Cardiac muscle cell (in vitro differentiated cells and primary cell): ENCODE data around the gene CNIH3. TPM values are rescaled to one million over a fixed set of nuclear protein-coding genes. Genes with fewer than 3 reads are reported as not detected.
A peak's percentile ranks its signal among the peaks of the same experiment; 100 is the strongest.

ENCODE experiments used
- DNase-seq, 2 donors: peaks; one replicate each; pipeline versions ENCODE4 v3.0.0 to v3.0.0-alpha.2; 2010 to 2017; ENCODE audit warnings: low read depth in 1 of 2, low spot score in 1 of 2
- H3K27ac ChIP-seq: fragments of 200-600 bp; sonication (generic); 2 replicates; pipeline ENCODE4 v1.5.1; 2016
- H3K27me3 ChIP-seq: fragments of 200-600 bp; sonication (generic); 2 replicates; pipeline ENCODE4 v1.6.0; 2016; ENCODE audit warnings: control low read depth
- H3K36me3 ChIP-seq: fragments of 200-600 bp; sonication (generic); 2 replicates; pipeline ENCODE4 v1.5.1; 2016; ENCODE audit warnings: control low read depth
- H3K4me1 ChIP-seq: fragments of 200-600 bp; sonication (generic); 2 replicates; pipeline ENCODE4 v1.8.1; 2017; ENCODE audit warnings: low read depth, mild to moderate bottlenecking, mixed run types
- H3K4me3 ChIP-seq: fragments of 200-600 bp; sonication (generic); 2 replicates; pipeline ENCODE4 v1.5.1; 2016; ENCODE audit warnings: mild to moderate bottlenecking
- H3K9me3 ChIP-seq: fragments of 200-600 bp; sonication (generic); 2 replicates; pipeline ENCODE4 v1.5.1; 2017; ENCODE audit warnings: low read depth, mild to moderate bottlenecking, control low read depth
- polyA plus RNA-seq: library from polyadenylated mRNA; unstranded; fragments of >200 nt; fragmentation: Nextera tagmentation; extraction: Ambion mirVana; gene quantifications from 2 replicates; pipeline ENCODE4 v1.2.1, GENCODE V29; 2016
- total RNA-seq: library from RNA; depleted of rRNA; stranded (reverse); fragments of >200 nt; gene quantifications from 2 replicates; pipeline ENCODE4 v1.2.3, GENCODE V29; 2016
- TF ChIP-seq, protein P1 (sequence below): IDR thresholded peaks from 2 replicates; pipeline ENCODE4 v1.5.1; 2012; ENCODE audit warnings: low read depth, mild to moderate bottlenecking, low read length

Gene CNIH3
- total and polyA plus RNA-seq, 2 experiments from 2014 or later = 3.2 to 4.2 TPM

DNA sequence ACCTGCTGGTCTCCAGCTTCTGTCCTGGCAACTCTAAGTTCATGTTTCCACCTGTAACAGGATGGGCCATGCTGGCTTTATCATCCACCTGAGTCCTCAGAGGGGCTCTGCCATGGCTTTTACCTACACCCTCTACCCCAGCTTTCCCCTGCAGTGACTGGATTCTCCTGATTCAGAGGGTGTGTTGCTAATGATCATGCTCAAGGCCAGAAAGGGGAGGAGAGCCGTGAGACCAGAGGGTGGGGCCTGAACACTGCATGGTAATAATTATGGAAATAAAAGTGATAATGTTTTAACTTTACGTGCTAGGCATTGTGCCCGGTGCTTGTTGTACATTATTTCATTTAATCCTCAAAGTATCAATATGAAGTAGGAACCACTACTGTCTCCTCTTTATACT is 53.3 kb downstream of the CNIH3 start:
- H3K36me3 ChIP-seq = no peaks in the 10 kb centered on the region
- TF ChIP-seq, protein P1, sequence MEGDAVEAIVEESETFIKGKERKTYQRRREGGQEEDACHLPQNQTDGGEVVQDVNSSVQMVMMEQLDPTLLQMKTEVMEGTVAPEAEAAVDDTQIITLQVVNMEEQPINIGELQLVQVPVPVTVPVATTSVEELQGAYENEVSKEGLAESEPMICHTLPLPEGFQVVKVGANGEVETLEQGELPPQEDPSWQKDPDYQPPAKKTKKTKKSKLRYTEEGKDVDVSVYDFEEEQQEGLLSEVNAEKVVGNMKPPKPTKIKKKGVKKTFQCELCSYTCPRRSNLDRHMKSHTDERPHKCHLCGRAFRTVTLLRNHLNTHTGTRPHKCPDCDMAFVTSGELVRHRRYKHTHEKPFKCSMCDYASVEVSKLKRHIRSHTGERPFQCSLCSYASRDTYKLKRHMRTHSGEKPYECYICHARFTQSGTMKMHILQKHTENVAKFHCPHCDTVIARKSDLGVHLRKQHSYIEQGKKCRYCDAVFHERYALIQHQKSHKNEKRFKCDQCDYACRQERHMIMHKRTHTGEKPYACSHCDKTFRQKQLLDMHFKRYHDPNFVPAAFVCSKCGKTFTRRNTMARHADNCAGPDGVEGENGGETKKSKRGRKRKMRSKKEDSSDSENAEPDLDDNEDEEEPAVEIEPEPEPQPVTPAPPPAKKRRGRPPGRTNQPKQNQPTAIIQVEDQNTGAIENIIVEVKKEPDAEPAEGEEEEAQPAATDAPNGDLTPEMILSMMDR = no peak
- DNase-seq = no peak
- H3K27me3 ChIP-seq = no peaks in the 10 kb centered on the region
- peaks cover 15% of the 10 kb centered on the region for H3K4me1 ChIP-seq
- no peak overlapping the region for H3K4me3 ChIP-seq
- H3K9me3 ChIP-seq = no peaks in the 10 kb centered on the region
- H3K27ac ChIP-seq = no peak overlapping the region

DNA sequence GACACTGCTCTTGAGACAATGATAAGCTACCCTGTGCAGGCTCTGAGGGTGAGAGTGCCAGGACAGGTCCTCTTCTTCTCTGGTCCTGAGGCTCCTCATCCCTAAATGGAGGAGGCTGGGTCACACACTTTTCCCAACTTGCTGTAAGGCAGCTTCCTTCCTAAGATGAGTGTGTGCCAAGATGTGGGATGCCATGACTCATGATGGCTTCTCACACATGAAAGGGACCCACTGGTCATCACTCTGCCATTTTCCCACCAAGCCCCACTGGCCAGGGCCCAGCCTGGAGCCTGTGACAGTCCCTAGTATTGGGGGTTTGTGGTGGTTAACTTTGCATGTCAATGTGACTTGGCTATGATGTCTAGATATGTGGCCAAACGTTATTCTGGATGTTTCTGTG is 54.4 kb downstream of the CNIH3 start:
- H3K4me1 ChIP-seq = peaks cover 16% of the 10 kb centered on the region
- H3K27ac ChIP-seq = no peak overlapping the region
- H3K27me3 ChIP-seq = no peaks in the 10 kb centered on the region
- no peaks in the 10 kb centered on the region for H3K9me3 ChIP-seq
- no peaks in the 10 kb centered on the region for H3K36me3 ChIP-seq
- no peak for DNase-seq
- TF ChIP-seq, protein P1 = no peak
- H3K4me3 ChIP-seq = no peak overlapping the region

DNA sequence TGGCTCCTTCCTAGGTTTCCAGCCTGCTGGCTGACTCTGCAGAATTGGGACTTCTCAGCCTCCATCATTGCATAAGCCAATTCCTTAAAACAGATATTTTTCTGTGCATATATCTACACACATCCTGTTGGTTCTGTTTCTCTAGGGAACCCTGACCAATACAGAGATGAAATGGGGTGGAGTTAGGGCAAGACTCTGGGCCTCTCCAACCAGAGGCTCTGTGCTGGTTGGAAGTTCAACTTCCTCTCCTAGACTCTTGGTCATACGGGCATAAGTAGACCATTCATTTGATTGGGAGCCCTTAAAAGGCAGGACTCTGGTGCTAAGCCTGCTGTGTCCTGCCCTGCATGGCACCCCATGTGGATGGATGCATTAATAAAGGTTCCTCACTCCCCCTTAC is 55.0 kb downstream of the CNIH3 start:
- H3K36me3 ChIP-seq = no peaks in the 10 kb centered on the region
- H3K27ac ChIP-seq = no peak overlapping the region
- H3K4me1 ChIP-seq = peaks cover 16% of the 10 kb centered on the region
- H3K27me3 ChIP-seq = no peaks in the 10 kb centered on the region
- TF ChIP-seq, protein P1 = no peak
- H3K4me3 ChIP-seq = no peak overlapping the region
- DNase-seq = no peak
- no peaks in the 10 kb centered on the region for H3K9me3 ChIP-seq

DNA sequence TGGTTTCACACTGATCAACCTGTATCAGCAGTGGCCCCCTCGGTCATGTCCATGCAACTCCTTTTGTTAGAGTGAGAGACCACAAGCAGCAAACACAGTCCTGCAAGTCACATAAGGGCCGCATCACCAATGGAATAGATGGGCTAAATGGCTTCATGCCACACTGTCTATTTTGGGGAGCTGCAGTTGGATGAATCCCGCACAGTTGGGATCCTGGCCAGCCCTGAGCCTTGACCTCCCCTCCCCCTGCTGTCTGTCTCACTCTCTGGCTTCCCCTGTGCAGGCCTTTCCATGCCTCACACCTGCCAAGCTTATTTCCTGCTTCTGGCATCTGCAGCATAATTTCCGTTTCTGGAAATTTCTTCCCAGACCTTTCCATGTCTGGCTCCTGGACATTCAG is 57.0 kb downstream of the CNIH3 start:
- Histone ChIP-seq H3K27ac (peak overlapping the region; percentile 19), H3K36me3 (no peaks in the 10 kb centered on the region), H3K27me3 (no peaks in the 10 kb centered on the region), H3K4me3 (no peak overlapping the region), H3K9me3 (no peaks in the 10 kb centered on the region), H3K4me1 (peaks cover 16% of the 10 kb centered on the region)
- DNase-seq = peak in 1 of 2 donors; percentile 12
- TF ChIP-seq, protein P1 = no peak

DNA sequence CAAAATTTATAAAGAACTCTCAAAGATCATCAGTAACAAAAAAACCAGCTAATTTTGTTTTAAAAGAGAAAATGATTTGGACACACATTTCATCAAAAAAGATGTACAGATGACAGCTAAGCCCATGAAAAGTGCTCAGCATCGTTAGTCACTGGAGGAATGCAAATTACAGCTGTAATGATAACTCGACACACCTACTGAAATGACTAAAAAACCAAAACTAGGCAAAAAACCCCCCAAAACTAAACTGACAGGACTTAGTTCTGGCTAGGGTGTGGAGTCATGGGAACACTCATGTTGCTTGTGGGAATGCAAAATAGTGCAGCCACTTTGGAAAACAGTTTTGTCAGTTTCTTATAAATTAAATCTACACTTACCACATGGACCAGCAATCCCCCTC is 59.5 kb downstream of the CNIH3 start:
- DNase-seq = no peak
- TF ChIP-seq, protein P1 = no peak
- Histone ChIP-seq H3K4me3 (no peak overlapping the region), H3K27me3 (no peaks in the 10 kb centered on the region), H3K4me1 (peaks cover 16% of the 10 kb centered on the region), H3K36me3 (no peaks in the 10 kb centered on the region), H3K27ac (no peak overlapping the region), H3K9me3 (no peaks in the 10 kb centered on the region)

DNA sequence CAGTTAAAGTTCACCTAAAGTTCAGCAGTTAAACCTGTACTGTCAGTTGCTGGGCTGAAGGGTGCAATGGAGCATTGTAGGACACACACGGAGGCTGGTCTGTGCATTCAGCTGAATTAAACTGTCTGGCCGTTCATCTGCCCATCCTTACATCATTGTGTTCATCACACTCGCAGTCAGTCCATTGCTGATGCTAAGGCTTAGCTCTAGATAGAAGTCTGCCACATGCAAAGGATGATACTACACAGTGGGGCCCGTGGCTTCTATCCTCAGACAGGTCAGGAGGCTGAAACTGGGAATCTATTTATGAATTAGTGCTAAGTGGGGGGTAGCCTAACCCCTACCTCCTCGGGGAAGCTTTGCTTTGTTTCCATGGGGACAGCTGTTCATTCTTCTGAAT is 60.4 kb downstream of the CNIH3 start:
- H3K27me3 ChIP-seq = no peaks in the 10 kb centered on the region
- no peak for DNase-seq
- no peak overlapping the region for H3K27ac ChIP-seq
- H3K9me3 ChIP-seq = no peaks in the 10 kb centered on the region
- TF ChIP-seq, protein P1 = no peak
- no peak overlapping the region for H3K4me3 ChIP-seq
- H3K4me1 ChIP-seq = peaks cover 16% of the 10 kb centered on the region
- no peaks in the 10 kb centered on the region for H3K36me3 ChIP-seq
